Adrenal gland (tissue), 12 donors: ENCODE measurements around the gene MGAT5B. TPM values are rescaled to one million over a fixed set of nuclear protein-coding genes. Genes with fewer than 3 reads are reported as not detected.

Experiments used
- DNase-seq, 7 donors: peaks; one replicate each; pipeline ENCODE4 v3.0.0-alpha.2; 2019 to 2020
- H3K27ac ChIP-seq, 5 donors: fragments of 200-600 bp; sonication (generic) in 4 of 5; 1 replicate in 3 of 5; 2 replicates in 2 of 5; pipeline versions ENCODE4 v1.5.1 to v1.8.0; 2016 to 2020; ENCODE audit warnings: mild to moderate bottlenecking in 1 of 5
- H3K27me3 ChIP-seq: fragments of 200-600 bp; 2 replicates; pipeline ENCODE4 v1.8.0; 2021
- H3K36me3 ChIP-seq, 2 donors: fragments of 200-600 bp; replicated peaks in 1 of 2; 1 replicate in 1 of 2; 2 replicates in 1 of 2; pipeline versions ENCODE4 v1.5.1 to v1.8.0; 2018 to 2022
- H3K4me1 ChIP-seq, 2 donors: fragments of 200-600 bp; replicated peaks in 1 of 2; 1 replicate in 1 of 2; 2 replicates in 1 of 2; pipeline versions ENCODE4 v1.5.1 to v1.8.0; 2018 to 2021
- H3K4me3 ChIP-seq, 4 donors: fragments of 200-600 bp; sonication (generic) in 3 of 4; one replicate each; pipeline ENCODE4 v1.5.1; 2016 to 2018
- H3K9me3 ChIP-seq, 3 donors: fragments of 200-600 bp; sonication (generic) in 1 of 3; replicated peaks in 1 of 3; 1 replicate in 2 of 3; 2 replicates in 1 of 3; pipeline versions ENCODE4 v1.5.1 to v1.8.0; 2016 to 2021
- POLR2A ChIP-seq, 2 donors: fragments of 450-650 bp; IDR thresholded peaks; one replicate each; pipeline ENCODE4 v1.6.1; 2017; ENCODE audit warnings: antibody characterized with exemption in 2 of 2, mild to moderate bottlenecking in 2 of 2, moderate library complexity in 1 of 2
- WGBS, 4 donors: extraction: QIAGEN DNeasy Blood & Tissue Kit in 2 of 4; methylation state at CpG; one replicate each; pipeline versions ENCODE4 v1.1.5 to v1.1.7; 2013 to 2017; 5-methylcytosine and 5-hydroxymethylcytosine counted together
- intact Hi-C, 2 donors: fragments of 100-400 bp; cut with DNase I; formaldehyde crosslinking; loops; one replicate each; pipeline versions ENCODE4 v1.14.1 to v1.15.0; 2022 to 2023
- polyA plus RNA-seq, 3 donors: library from polyadenylated mRNA; stranded (reverse); fragments of 200-250 nt in 2 of 3; fragments of 350-450 nt in 1 of 3; fragmentation: Illumina TruSeq in 1 of 3; extraction: RNeasy Lipid Tissue Mini Kit (QIAGEN cat#74804) in 1 of 3; gene quantifications; one replicate each; pipeline ENCODE4 v1.2.3, GENCODE V29; 2013 to 2014
- total RNA-seq, 9 donors: library from RNA; depleted of rRNA in 4 of 9; stranded (reverse); fragments of >200 nt in 4 of 9; fragments of 120-200 nt in 1 of 9; fragmentation: NEBNext Ultra II Directional in 1 of 9; extraction: Animal tissue kit (Norgen Biotek cat#: 25700) in 1 of 9; gene quantifications; one replicate each; pipeline versions ENCODE4 v1.1.0 to v1.2.4, GENCODE V29; 2013 to 2023
- TF ChIP-seq, protein P1 (sequence below), 6 experiments: fragments of 450-650 bp in 4 of 6; fragments of 200-600 bp in 2 of 6; sonication (generic) in 1 of 6; IDR thresholded peaks; 1 replicate in 5 of 6; 2 replicates in 1 of 6; pipeline versions ENCODE4 v1.5.1 to v1.8.0; 2016 to 2021; ENCODE audit warnings: antibody characterized with exemption in 6 of 6, mild to moderate bottlenecking in 2 of 6, moderate library complexity in 1 of 6
- donor health status: healthy with polysubstance abuse.
- donor health status: Bipolar disorder and iron deficiency.
- donor health status: DM: yes; HTN: yes; CAD: no.
- donor health status: DM: no; HTN: no; CAD: no.
- donor health status: DM: no; HTN: no; CAD: no.
- donor health status: DM: yes; HTN: yes; CAD: no.

Gene MGAT5B
- total and polyA plus RNA-seq, 12 donors, result 0.24 to 1.0 (median 0.70) TPM; not detected in 1

GRCh38 chr17:76866774-76867577, 1.2 kb upstream of the MGAT5B start:
- Histone ChIP-seq H3K36me3 (no peaks in the 10 kb centered on the region), H3K4me3 (no peak overlapping the region), H3K27me3 (peaks cover 19% of the 10 kb centered on the region), H3K27ac (no peak overlapping the region), H3K4me1 (no peaks in the 10 kb centered on the region), H3K9me3 (no peaks in the 10 kb centered on the region)
- WGBS, 4 donors, result 57 to 62% (median 60%) methylated on average over 9 of the region's 9 CpGs
- no peak for TF ChIP-seq POLR2A (IDR thresholded peaks at IDR 0.05)
- TF ChIP-seq, protein P1, sequence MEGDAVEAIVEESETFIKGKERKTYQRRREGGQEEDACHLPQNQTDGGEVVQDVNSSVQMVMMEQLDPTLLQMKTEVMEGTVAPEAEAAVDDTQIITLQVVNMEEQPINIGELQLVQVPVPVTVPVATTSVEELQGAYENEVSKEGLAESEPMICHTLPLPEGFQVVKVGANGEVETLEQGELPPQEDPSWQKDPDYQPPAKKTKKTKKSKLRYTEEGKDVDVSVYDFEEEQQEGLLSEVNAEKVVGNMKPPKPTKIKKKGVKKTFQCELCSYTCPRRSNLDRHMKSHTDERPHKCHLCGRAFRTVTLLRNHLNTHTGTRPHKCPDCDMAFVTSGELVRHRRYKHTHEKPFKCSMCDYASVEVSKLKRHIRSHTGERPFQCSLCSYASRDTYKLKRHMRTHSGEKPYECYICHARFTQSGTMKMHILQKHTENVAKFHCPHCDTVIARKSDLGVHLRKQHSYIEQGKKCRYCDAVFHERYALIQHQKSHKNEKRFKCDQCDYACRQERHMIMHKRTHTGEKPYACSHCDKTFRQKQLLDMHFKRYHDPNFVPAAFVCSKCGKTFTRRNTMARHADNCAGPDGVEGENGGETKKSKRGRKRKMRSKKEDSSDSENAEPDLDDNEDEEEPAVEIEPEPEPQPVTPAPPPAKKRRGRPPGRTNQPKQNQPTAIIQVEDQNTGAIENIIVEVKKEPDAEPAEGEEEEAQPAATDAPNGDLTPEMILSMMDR (IDR thresholded peaks at IDR 0.05), result no peak
- intact Hi-C loops, result loop anchor here (5.0 to 10.0 kb wide), 2 partner anchors 190 to 388 kb away; no protein-coding TSS in a partner anchor
- peak in 1 of 7 donors; percentile 22 for DNase-seq

DNA sequence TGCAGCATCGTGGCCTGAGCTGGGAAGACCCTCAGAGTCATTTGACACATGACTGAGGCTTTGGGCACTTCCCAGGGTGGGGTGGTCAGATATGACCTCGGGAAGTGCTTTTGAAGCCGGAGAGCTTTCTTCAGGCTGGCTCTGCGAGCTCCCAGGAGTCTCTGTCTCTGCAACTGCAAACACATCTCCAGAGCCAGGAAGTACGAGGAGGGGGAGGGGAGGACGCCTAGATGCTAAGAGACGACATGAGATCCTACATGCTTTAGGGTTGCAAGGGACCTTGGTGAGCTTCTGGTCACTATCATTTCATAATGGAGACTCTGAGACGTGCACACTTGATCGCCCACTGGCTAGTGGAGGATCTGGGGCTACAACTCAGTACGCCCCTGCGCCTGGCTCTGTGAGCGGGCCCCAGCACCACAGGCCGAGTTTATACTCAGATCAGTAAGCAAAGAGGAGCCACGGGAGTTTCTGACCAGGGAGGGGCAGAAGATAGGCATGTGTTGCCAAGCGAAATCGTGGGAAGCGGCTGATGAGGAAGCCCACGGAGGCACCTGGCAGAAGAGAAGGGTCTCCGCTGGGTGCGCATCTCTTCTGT, 527 bp upstream of the MGAT5B start:
- Histone ChIP-seq H3K9me3 (no peaks in the 10 kb centered on the region), H3K27ac (no peak overlapping the region), H3K4me1 (no peaks in the 10 kb centered on the region), H3K27me3 (peaks cover 19% of the 10 kb centered on the region), H3K36me3 (no peaks in the 10 kb centered on the region), H3K4me3 (no peak overlapping the region)
- TF ChIP-seq, protein P1 (IDR thresholded peaks at IDR 0.05), result no peak
- TF ChIP-seq POLR2A (IDR thresholded peaks at IDR 0.05), result no peak
- peak in 2 of 7 donors; percentile 23 to 29 for DNase-seq
- intact Hi-C loops, result loop anchor here (5.0 to 10.0 kb wide), 2 partner anchors 190 to 387 kb away; no protein-coding TSS in a partner anchor
- WGBS, 4 donors, result 22 to 42% (median 24%) methylated on average over 13 to 20 of the region's 20 CpGs

DNA sequence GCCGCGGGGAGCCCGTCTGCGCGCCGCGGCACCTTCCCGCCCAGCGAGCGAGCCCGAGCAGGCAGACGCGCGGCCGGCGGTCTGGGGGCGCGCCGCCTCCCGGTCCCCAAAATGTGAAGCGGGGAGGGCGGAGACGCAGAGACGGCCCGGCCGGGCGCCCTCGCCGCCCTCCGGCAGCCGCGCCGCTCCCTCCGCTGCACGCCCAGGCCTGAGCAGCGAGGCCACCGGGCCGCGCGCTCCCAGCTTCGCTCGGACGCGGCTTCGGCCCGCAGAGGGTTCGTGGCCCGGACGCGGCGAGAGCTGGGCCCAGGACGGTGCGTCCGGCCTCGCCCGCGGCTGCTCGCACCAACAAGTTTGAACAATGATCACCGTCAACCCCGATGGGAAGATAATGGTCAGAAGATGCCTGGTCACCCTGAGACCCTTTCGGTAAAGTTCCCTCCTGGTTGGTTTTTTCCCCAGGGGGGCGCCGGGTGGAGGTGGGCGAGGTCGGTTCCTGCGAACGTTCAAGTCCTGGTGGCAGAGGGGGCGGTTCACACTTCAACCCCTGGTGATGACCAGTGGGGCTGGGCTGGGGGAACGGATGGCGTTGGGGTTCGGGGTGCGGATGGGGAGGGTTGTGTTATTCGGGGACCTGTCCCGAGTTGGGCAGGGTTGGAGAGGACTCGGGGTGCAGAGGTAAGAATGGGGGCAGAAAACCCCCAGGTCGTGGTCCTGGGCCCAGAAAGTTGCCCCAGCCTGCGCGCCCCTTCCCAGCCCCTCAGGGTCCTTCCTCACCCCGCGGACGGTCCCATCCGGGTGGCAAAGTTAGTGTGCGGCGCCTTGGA, 678 bp downstream of the MGAT5B start:
- Histone ChIP-seq H3K36me3 (no peaks in the 10 kb centered on the region), H3K27me3 (peaks cover 19% of the 10 kb centered on the region), H3K9me3 (no peaks in the 10 kb centered on the region), H3K4me1 (no peaks in the 10 kb centered on the region), H3K4me3 (peak overlapping the region in 1 of 4 donors; percentile 55), H3K27ac (no peak overlapping the region)
- TF ChIP-seq, protein P1 (IDR thresholded peaks at IDR 0.05), result no peak
- TF ChIP-seq POLR2A (IDR thresholded peaks at IDR 0.05), result no peak
- no peak for DNase-seq
- intact Hi-C loops, result loop anchor here (5.0 to 10.0 kb wide), 2 partner anchors 188 to 386 kb away; no protein-coding TSS in a partner anchor
- WGBS, 4 donors, result 2 to 6% (median 3%) methylated on average over 14 to 84 of the region's 84 CpGs
